Measurements from ENCODE around the gene IFT88.

GRCh38 chr13:20701461-20701860 lies 134.5 kb downstream of the IFT88 start:
- no peak for TF ChIP-seq EZH2 (IDR thresholded peaks at IDR 0.05; ENCODE audit: low read length, unreplicated experiment)
- TF ChIP-seq CTCF (conservative IDR thresholded peaks at IDR 0.05; ENCODE audit: low read depth, low read length) = no peak
- TF ChIP-seq EZH2phosphoT487 (IDR thresholded peaks at IDR 0.05; ENCODE audit: borderline replicate concordance, low read length) = no peak
